Renal cortical epithelial cell (primary cell): ENCODE measurements around the gene KIF1A. TPM values are rescaled to one million over a fixed set of nuclear protein-coding genes. Genes with fewer than 3 reads are reported as not detected.

Experiments used
- DNase-seq: peaks from one replicate; pipeline ENCODE4 v3.0.0-alpha.2; 2011; ENCODE audit warnings: low read depth
- total RNA-seq: library from RNA; depleted of rRNA; stranded (reverse); fragments of >200 nt; gene quantifications from 2 replicates; pipeline ENCODE4 v1.2.3, GENCODE V29; 2014

KIF1A gene
- total RNA-seq, 1 donor from 2014 or later: 0.45 TPM

GRCh38 chr2:240736281-240737250 lies 83.5 kb downstream of the KIF1A start:
- no peak for DNase-seq

GRCh38 chr2:240735476-240735875 lies 84.5 kb downstream of the KIF1A start:
- DNase-seq: no peak

GRCh38 chr2:240734756-240735155 lies 85.3 kb downstream of the KIF1A start:
- DNase-seq: no peak

GRCh38 chr2:240733803-240734495 lies 86.1 kb downstream of the KIF1A start:
- DNase-seq: no peak

- no peak for DNase-seq
Observed at GRCh38 chr2:240732911-240733622, 87.0 kb downstream of the KIF1A start.

GRCh38 chr2:240732184-240732583 lies 87.8 kb downstream of the KIF1A start:
- no peak for DNase-seq

- no peak for DNase-seq
Observed at GRCh38 chr2:240731178-240731545, 88.9 kb downstream of the KIF1A start.

GRCh38 chr2:240730501-240731177 lies 89.4 kb downstream of the KIF1A start:
- DNase-seq: peak; percentile 2

- DNase-seq: no peak
Observed at GRCh38 chr2:240728827-240729226, 91.2 kb downstream of the KIF1A start.

- no peak for DNase-seq
Observed at GRCh38 chr2:240728361-240728760, 91.7 kb downstream of the KIF1A start.

GRCh38 chr2:240727913-240728312 lies 92.1 kb downstream of the KIF1A start:
- DNase-seq: no peak

- DNase-seq: no peak
Observed at GRCh38 chr2:240727439-240727838, 92.6 kb downstream of the KIF1A start.

- DNase-seq: no peak
Observed at GRCh38 chr2:240726876-240727275, 93.1 kb downstream of the KIF1A start.

- DNase-seq: no peak
Observed at GRCh38 chr2:240725671-240726070, 94.3 kb downstream of the KIF1A start.

GRCh38 chr2:240725266-240725665 lies 94.8 kb downstream of the KIF1A start:
- no peak for DNase-seq

GRCh38 chr2:240724431-240724830 lies 95.6 kb downstream of the KIF1A start:
- DNase-seq: no peak

- no peak for DNase-seq
Observed at GRCh38 chr2:240723851-240724250, 96.2 kb downstream of the KIF1A start.

- DNase-seq: no peak
Observed at GRCh38 chr2:240722796-240723735, 97.0 kb downstream of the KIF1A start.

- no peak for DNase-seq
Observed at GRCh38 chr2:240722376-240722775, 97.6 kb downstream of the KIF1A start.

- DNase-seq: no peak
Observed at GRCh38 chr2:240721596-240722180, 98.3 kb downstream of the KIF1A start.
